22Rv1 (cell line): Measurements from ENCODE around the gene ROMO1.

Experiments used
- ZFX ChIP-seq: fragments of 450-650 bp; IDR thresholded peaks from 2 replicates; pipeline ENCODE4 v1.6.1; 2017; ENCODE audit warnings: antibody characterized with exemption, borderline replicate concordance
- TF ChIP-seq, protein P1 (sequence below): fragments of 450-650 bp; IDR thresholded peaks from 2 replicates; pipeline ENCODE4 v1.5.1; 2017; ENCODE audit warnings: mild to moderate bottlenecking

DNA sequence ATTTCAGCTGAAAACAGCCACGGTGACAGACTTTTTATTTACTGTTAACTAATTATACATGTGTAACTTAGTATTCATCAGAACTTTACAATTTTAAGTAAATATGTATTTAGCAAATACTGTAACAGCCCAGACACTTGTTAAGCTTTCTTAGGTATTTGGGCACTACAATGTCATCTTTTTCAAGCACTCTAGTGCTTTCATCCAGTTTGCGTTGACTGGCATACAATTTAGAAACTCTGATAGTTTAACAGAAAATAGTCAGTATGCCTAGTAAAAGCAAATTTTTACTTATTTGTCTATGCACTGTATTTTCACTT lies 32.2 kb downstream of the ROMO1 start:
- TF ChIP-seq, protein P1, sequence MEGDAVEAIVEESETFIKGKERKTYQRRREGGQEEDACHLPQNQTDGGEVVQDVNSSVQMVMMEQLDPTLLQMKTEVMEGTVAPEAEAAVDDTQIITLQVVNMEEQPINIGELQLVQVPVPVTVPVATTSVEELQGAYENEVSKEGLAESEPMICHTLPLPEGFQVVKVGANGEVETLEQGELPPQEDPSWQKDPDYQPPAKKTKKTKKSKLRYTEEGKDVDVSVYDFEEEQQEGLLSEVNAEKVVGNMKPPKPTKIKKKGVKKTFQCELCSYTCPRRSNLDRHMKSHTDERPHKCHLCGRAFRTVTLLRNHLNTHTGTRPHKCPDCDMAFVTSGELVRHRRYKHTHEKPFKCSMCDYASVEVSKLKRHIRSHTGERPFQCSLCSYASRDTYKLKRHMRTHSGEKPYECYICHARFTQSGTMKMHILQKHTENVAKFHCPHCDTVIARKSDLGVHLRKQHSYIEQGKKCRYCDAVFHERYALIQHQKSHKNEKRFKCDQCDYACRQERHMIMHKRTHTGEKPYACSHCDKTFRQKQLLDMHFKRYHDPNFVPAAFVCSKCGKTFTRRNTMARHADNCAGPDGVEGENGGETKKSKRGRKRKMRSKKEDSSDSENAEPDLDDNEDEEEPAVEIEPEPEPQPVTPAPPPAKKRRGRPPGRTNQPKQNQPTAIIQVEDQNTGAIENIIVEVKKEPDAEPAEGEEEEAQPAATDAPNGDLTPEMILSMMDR = no peak
- TF ChIP-seq ZFX = no peak
